Ramos (cell line): Measurements from ENCODE around the gene RBM26.

ENCODE experiments used
- in situ Hi-C: fragments of 300-500 bp; cut with MboI; formaldehyde crosslinking; loops from one replicate; pipeline ENCODE4 v1.14.3; 2022; ENCODE audit warnings: low sequenced_read_pairs; ENCODE audit not compliant: unreplicated experiment

Gene RBM26

DNA sequence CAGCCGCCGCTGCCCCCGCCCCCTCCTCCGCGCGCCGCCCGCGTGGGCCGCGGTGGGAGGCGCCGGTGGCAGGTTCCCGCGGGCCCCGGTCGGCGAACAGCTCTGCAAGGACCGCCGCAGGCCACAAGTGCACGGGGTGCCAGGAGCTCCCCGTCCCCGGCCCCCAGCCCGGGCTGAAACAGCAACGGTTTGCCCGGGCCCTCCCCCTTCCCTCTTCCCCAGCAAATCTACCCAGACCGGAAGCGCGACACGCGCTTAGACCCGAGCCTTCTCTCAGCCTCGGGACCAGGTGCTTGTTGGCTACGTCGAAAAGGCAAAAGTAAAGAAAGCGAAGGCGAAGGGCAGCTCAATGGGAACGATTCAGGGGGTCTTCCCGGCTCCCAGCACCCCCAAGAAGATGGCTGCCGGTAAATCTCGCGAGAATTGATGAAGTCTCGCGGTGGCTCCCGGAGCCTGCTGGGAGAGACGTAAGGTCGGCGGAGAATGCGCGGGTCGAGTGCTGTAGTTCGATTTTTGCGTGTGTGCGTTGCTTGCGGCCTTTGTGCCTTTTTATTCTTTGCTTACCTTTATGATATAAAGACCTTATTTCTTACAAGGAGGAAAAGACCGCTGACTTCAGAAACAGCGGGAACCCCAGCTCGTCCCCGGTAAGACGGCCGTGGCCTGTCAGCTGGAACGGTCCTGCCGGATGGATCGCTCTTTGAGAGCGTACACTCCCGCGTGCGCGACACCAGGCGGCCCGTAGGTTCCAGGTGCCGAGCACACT lies at the start of gene RBM26:
Gene RBM26, minus strand, starts transcription at position 425 of the 766 bp plus-strand sequence. CDS start 481 bp downstream, outside the sequence.
- in situ Hi-C loops, result no loop called here

- in situ Hi-C loops, result no loop called here
These were observed 49.3 kb upstream of the RBM26 start for GRCh38 chr13:79455331-79455730.

DNA sequence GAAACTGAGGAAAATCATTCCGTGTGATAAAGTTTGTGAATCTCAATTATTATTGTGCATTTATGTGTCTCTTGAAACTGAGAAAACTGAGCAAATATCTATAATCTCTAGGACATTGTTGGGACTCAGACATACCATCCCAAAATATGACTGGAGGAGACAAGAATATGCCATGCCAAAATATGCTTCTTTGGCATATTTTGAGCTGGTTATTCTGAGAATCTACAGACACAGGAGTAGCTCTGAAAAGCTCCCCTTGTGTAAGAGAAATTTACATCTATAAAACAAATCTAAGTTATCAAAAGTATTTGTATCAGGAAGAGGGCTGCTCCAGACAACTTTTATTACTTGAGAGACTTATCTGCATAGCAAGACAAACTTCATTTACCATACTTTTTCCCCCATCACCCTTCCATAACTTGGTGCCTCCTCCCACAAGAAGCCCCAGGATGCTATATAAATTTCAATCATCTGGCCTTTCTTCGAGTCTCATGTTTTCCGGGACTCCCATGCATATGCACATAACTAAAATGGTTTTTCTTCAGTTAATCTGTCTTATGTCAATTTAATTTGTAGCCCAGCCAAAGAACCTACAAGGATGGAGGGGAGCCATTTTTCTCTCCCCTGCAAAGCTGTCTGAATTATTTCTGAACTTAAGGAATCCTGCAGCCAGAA lies 46.3 kb upstream of the RBM26 start:
- in situ Hi-C loops, result no loop called here

- in situ Hi-C loops, result no loop called here
These were observed 45.5 kb upstream of the RBM26 start for GRCh38 chr13:79451500-79451962.

- in situ Hi-C loops, result no loop called here
These were observed 44.1 kb upstream of the RBM26 start for GRCh38 chr13:79450110-79450509.

DNA sequence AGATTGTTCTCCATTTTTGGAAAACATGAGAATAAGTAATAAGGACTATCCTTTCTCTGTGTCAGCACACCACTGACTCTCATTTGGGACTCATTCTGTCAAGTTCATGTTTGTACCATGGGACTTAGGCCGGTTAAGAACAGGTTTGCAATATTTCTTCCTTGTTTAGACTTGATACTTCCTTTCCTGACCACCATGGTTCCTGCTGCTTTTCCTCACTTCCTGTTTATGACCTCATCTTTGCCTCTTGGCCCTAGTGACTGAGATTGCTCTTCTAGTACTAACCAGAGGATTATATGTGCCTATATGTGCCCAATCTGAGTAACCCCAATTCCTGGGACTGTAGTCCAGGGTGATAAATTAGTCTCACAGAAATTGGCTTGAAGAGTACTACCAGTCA lies 42.4 kb upstream of the RBM26 start:
- in situ Hi-C loops, result no loop called here

- in situ Hi-C loops, result no loop called here
These were observed 41.7 kb upstream of the RBM26 start for GRCh38 chr13:79447741-79448140.

- in situ Hi-C loops, result no loop called here
These were observed 41.1 kb upstream of the RBM26 start for GRCh38 chr13:79447141-79447540.

DNA sequence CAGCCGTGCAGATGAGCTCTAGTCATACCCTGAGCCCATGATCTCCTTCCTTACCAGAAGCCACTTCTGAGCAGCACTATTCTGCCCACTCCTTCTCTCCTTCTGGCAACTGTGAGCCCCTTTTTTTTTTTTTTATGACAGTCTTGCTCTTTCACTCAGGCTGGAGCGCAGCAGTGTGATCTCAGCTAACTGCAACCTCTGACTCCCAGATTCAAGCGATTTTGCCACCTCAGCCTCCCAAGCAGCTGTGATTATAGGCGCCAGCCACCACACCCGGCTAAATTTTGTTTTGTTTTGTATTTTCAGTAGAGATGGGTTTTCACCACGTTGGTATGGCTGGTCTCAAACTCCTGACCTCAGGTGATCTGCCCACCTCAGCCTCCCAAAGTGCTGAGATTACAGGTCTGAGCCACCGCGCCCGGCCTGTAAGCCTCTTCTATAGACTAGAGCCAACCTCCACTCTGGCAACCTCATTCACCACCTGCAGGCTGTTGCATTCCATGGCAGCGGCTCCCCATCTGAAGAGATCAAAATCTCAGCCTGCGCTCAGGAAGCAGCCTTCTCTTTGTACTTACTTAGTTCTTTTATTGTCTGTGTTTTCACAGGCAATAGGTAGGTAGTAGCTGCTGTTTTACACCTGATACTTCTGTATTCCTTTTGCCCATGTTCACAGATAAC lies 40.1 kb upstream of the RBM26 start:
- in situ Hi-C loops, result no loop called here

GRCh38 chr13:79442706-79443105 lies 36.7 kb upstream of the RBM26 start:
- in situ Hi-C loops, result no loop called here

DNA sequence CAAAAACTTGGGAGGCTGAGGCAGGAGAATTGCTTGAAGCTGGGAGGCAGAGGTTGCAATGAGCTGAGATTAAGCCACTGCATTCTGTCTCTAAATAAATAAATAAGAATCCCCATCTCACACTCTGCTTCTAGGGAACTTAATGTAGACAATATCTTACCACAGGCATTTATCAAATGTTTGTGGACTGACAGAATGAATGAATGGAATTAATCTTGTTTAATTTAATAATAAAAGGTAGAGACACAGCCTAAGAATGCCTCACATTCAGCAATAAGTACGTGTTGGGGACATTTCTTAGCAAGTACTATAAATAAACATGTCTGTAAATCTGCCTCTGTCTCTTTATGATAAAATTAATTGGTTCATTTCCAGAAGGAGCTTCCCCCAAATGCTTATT lies 36.2 kb upstream of the RBM26 start:
- in situ Hi-C loops, result no loop called here

- in situ Hi-C loops, result no loop called here
These were observed 35.0 kb upstream of the RBM26 start for GRCh38 chr13:79440958-79441528.

- in situ Hi-C loops, result no loop called here
These were observed 33.2 kb upstream of the RBM26 start for GRCh38 chr13:79439275-79439674.

DNA sequence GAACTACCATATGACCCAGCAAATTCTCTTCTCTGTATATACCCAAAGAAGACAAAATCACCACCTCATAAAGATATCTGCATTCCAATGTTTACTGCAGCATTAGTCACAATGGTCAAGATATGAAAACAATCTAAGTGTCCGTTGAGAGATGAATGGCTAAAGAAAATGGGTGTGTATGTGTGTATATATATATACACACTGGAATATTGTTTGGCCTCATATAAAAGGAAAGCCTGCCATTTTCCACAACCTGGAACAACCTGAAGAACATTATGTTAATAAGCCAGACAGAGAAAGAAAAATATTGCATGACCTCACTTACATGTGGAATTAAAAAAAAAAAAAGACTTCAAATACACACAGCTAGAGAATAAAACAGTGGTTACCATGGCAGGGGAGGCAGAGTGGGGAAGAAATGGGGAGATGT lies 29.5 kb upstream of the RBM26 start:
- in situ Hi-C loops, result no loop called here

- in situ Hi-C loops, result no loop called here
These were observed 28.5 kb upstream of the RBM26 start for GRCh38 chr13:79434556-79434955.

DNA sequence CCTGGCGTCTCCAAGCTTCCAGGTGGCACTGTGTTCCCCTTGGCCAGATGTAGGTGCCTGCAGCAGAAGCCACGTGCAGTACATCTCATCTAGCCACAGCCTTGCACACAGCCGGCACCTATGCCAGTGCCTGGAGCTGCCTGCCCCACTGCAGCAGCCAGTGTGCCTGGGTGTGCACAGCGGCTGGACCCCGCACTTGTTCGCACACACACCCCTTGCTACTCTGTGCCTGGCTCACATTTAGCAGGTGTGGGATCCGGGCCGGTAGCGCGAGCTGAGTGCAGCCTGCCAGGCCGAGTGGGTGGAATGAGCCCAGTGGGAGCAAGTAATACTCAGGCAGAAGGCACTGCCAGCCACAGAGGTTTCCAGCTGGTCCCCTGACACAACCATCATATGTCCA lies 26.9 kb upstream of the RBM26 start:
- in situ Hi-C loops, result no loop called here

DNA sequence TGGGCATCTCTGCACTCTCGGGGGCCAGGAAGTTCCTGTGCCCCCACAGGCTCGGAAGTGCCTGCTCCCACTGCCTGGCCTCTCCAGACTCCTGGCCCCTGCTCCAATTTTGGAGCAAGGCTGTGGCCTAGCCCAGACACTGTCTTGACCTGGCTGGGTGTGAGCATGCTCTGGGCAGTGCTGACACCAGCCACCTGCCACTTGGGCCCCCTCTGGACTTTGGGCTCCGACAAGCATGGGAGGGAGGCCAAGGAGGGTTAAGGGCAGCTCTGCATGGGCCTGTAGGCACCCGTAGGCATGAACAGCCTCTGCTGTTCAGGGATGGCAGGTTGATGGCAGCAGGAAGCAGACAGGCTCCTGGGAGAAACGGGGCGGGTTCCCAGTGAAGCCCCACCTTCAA lies 26.0 kb upstream of the RBM26 start:
- in situ Hi-C loops, result no loop called here

DNA sequence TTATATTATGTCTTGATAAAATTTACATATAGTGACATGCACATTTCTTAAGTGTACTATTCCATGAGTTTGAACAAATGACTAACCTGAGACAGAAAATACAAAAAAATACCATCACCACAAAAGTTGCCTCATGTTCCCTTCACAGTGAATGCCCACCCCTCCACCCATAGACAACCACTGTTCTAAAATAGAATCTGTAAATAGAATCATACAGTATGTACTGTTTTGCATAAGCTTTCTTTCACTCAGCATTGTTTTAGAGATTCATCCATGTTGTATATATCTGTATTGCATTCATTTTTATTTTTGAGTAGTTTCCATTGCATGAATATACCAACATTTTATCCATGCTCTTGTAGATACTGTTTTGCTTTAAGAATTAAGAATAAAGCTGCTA lies 23.3 kb upstream of the RBM26 start:
- in situ Hi-C loops, result loop anchor here (5.0 kb wide), 1 partner anchor 108 kb away; no protein-coding TSS in a partner anchor

DNA sequence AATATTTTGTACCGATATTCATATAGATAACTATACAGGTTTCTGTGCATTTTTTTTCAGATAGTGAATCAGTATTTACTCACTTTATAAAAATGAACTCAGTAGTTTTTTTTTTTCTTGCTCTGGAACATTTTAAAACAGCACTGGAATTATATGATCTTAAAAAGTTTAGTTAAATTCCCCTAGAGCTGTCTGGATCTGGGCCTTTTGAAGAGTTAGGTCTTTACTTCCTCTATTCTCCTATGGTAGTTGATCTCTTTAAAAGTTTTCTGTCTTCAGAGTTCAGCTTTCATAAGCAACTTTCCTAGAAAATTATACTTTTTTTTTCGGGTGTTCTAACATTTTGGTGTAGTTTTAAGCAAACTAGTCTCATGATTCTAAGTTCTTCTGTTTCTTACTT lies 21.8 kb upstream of the RBM26 start:
- in situ Hi-C loops, result loop anchor here (5.0 kb wide), 1 partner anchor 109 kb away; no protein-coding TSS in a partner anchor

GRCh38 chr13:79427265-79427664 lies 21.2 kb upstream of the RBM26 start:
- in situ Hi-C loops, result loop anchor here (5.0 kb wide), 1 partner anchor 110 kb away; no protein-coding TSS in a partner anchor
